ENCODE measurements around the gene C1orf21. TPM values are rescaled to one million over a fixed set of nuclear protein-coding genes. Genes with fewer than 3 reads are reported as not detected.

Gene C1orf21
- polyA plus RNA-seq, 1 donor, result 59.4 TPM

DNA sequence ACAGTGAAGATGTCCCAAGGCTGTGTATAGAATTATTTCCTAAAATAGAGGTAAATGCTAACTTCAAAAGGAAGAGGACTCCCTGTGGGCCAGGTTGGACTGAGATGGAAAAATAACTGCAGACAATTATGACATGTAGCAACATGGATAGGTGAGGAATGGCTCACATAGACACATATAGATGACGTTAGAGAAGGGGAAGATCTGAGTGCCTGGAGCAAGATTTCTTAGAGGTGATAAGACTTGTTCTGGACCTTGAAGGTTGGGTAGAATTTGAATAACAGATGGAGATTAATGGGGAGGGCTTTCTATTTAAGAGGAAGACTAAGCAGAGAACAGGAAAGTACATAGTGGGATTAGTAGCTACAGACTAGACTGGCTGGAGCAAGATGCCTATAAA lies 76.9 kb downstream of the C1orf21 start:
- Histone ChIP-seq H3K27ac (ENCODE audit: low read length) (no peak overlapping the region), H3K9me3 (ENCODE audit: control insufficient read depth, low read depth, low read length) (no peaks in the 10 kb centered on the region), H3K27me3 (ENCODE audit: control insufficient read depth, insufficient read depth, low read length) (no peaks in the 10 kb centered on the region), H3K36me3 (ENCODE audit: control insufficient read depth, insufficient read depth, low read length) (no peaks in the 10 kb centered on the region), H3K4me3 (ENCODE audit: low read length) (no peak overlapping the region), H3K4me1 (ENCODE audit: control insufficient read depth, insufficient read depth, low read length) (peaks cover 7% of the 10 kb centered on the region)
- DNase-seq, result no peak
- no CpG with 5 or more reads among the region's 1 CpG for WGBS (ENCODE audit: insufficient coverage, low lambda C conversion rate)

DNA sequence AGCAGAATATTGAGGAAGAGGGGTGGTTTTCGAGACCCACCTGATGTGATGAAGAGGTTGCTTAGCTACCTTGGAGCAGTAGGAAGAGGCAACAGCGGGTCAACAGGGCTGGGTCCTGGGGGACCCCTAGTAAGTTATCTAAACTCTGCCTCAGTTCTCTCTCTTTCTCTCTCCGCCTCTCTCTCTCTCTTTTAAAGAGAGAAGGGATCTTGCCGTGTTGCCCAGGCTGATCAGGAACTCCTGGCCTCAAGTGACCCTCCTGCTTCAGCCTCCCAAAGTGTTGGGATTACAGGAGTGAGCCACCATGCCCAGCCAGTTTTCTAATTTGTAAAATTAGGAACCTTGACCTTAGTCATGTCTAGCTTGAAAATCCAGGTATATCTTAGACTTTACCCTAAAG lies 77.9 kb downstream of the C1orf21 start:
- Histone ChIP-seq H3K4me1 (ENCODE audit: control insufficient read depth, insufficient read depth, low read length) (peaks cover 5% of the 10 kb centered on the region), H3K9me3 (ENCODE audit: control insufficient read depth, low read depth, low read length) (no peaks in the 10 kb centered on the region)
- WGBS (ENCODE audit: insufficient coverage, low lambda C conversion rate), result no CpG with 5 or more reads among the region's 4 CpGs

DNA sequence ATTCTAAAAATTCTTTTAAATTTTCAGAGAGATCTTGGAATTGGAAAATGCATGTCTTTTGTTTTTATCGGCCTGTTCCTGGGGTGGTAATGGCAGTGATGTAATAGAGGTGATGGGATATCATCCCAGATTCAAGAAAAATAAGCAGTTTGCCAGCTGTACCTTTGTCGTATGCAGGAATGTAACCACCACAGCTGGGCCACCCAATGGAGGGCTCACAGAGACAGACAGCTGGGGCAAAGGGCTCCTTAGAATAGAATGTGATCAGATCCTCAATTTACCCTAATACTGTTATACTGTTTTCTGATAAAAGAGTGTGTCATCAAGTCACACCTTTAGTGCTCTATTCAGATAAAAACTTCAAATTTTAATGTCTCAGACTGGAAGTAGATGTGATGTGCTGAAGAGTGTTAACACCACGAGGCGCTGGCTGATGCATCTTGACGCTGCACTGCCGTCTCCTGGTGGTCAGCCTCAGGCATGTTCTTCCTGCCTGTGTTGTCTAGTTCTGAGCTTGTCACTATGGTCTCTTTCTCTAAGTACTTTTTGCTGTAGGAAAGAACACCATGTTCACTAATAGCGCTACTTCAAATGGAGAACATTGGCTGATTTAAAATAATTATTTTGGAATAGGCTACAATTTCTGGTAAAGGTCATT lies 78.8 kb downstream of the C1orf21 start:
- DNase-seq, result no peak
- H3K27ac ChIP-seq (ENCODE audit: low read length), result no peak overlapping the region
- peaks cover 5% of the 10 kb centered on the region for H3K4me1 ChIP-seq (ENCODE audit: control insufficient read depth, insufficient read depth, low read length)
- H3K36me3 ChIP-seq (ENCODE audit: control insufficient read depth, insufficient read depth, low read length), result no peaks in the 10 kb centered on the region
- WGBS (ENCODE audit: insufficient coverage, low lambda C conversion rate), result no CpG with 5 or more reads among the region's 7 CpGs
- no peaks in the 10 kb centered on the region for H3K9me3 ChIP-seq (ENCODE audit: control insufficient read depth, low read depth, low read length)
- no peaks in the 10 kb centered on the region for H3K27me3 ChIP-seq (ENCODE audit: control insufficient read depth, insufficient read depth, low read length)
- H3K4me3 ChIP-seq (ENCODE audit: low read length), result no peak overlapping the region

More for the DNA sequence above, 77.9 kb downstream of the C1orf21 start:
- no peak overlapping the region for H3K4me3 ChIP-seq (ENCODE audit: low read length)
- DNase-seq, result no peak
- H3K27ac ChIP-seq (ENCODE audit: low read length), result no peak overlapping the region
- no peaks in the 10 kb centered on the region for H3K27me3 ChIP-seq (ENCODE audit: control insufficient read depth, insufficient read depth, low read length)
- no peaks in the 10 kb centered on the region for H3K36me3 ChIP-seq (ENCODE audit: control insufficient read depth, insufficient read depth, low read length)

DNA sequence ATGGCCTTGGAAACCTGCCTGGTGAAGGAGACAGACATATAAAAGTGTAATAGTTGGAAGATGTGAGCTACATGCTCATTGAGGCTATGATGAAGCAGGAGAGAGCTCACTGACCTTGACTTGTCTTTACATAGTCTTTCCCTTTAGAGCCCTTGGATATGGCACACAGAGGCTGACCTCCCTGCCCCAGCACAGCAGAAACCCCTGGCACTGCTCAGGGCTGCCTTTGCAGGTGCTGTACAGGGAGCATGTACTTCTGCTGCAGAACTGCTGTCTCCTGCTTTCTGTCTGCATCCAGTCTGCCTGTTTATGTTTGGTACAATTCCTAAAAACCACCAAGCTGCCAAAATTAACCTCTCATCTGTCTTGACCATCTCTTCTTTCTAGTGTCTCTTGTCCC lies 80.5 kb downstream of the C1orf21 start:
- Histone ChIP-seq H3K9me3 (ENCODE audit: control insufficient read depth, low read depth, low read length) (no peaks in the 10 kb centered on the region), H3K27me3 (ENCODE audit: control insufficient read depth, insufficient read depth, low read length) (no peaks in the 10 kb centered on the region), H3K4me1 (ENCODE audit: control insufficient read depth, insufficient read depth, low read length) (peaks cover 2% of the 10 kb centered on the region), H3K4me3 (ENCODE audit: low read length) (no peak overlapping the region), H3K27ac (ENCODE audit: low read length) (no peak overlapping the region), H3K36me3 (ENCODE audit: control insufficient read depth, insufficient read depth, low read length) (no peaks in the 10 kb centered on the region)
- no peak for DNase-seq

DNA sequence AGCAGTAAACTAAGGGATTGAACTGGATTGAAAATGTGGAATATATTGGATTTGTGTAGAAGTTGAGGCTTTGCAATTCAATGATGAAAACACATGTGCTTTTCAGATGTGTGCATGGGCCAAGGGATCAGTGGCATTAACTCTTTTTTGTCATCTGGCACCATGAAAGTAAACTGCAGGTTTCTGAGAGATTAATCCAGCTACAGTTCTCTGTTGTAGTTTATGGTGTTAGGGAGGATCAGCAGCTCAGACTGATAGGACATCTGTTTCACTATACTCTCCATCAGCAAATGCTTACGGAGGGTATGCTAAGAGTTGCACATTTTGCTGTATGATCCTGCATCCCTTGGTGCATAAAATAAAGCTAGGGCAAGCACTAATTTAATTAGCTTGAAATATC lies 82.6 kb downstream of the C1orf21 start:
- no peaks in the 10 kb centered on the region for H3K27me3 ChIP-seq (ENCODE audit: control insufficient read depth, insufficient read depth, low read length)
- no CpG with 5 or more reads among the region's 1 CpG for WGBS (ENCODE audit: insufficient coverage, low lambda C conversion rate)
- no peak overlapping the region for H3K4me3 ChIP-seq (ENCODE audit: low read length)
- no peaks in the 10 kb centered on the region for H3K4me1 ChIP-seq (ENCODE audit: control insufficient read depth, insufficient read depth, low read length)
- H3K9me3 ChIP-seq (ENCODE audit: control insufficient read depth, low read depth, low read length), result no peaks in the 10 kb centered on the region
- H3K27ac ChIP-seq (ENCODE audit: low read length), result no peak overlapping the region
- no peak for DNase-seq
- H3K36me3 ChIP-seq (ENCODE audit: control insufficient read depth, insufficient read depth, low read length), result no peaks in the 10 kb centered on the region

DNA sequence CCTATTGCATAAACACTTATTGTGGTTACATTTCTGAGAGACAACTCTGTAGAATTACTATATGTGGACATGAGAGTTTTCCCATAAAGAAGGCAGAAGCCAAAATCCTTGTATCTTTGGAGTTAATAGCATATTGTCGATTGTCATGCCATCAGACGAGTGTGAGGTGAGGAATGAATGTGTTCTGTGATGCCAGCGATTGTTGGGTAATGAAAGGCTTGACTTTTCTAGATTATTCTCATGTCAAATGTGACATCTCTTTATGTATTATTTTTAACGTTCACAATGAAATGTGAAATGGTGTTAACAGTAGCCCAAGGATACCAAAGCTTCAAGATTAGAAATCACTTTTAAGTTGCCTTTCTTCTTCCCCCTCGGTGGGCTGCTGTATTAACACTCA lies 84.9 kb downstream of the C1orf21 start:
- WGBS (ENCODE audit: insufficient coverage, low lambda C conversion rate), result 90% methylated on average over 2 of the region's 5 CpGs
- no peak overlapping the region for H3K27ac ChIP-seq (ENCODE audit: low read length)

DNA sequence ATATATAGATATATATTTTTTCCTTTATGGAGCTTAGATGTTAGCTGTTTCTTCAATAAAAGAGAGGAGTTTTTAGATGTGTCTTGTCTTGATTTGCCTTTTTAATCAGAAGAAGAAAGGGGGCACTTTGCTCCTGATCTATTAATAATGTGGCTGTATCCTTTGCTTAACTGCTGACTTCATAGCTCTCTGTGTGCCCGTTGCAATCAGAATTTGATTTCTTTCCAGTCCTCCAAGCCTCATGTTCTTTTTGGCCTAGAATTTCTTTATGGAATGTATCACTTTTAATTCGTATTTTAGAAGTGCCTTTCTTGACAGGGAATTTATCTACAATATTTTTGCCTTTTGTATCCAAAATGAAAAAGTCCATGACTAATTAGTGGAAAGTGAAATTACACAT lies 85.3 kb downstream of the C1orf21 start:
- H3K4me1 ChIP-seq (ENCODE audit: control insufficient read depth, insufficient read depth, low read length), result no peaks in the 10 kb centered on the region
- peaks cover 1% of the 10 kb centered on the region for H3K36me3 ChIP-seq (ENCODE audit: control insufficient read depth, insufficient read depth, low read length)
- H3K9me3 ChIP-seq (ENCODE audit: control insufficient read depth, low read depth, low read length), result no peaks in the 10 kb centered on the region
- no peak overlapping the region for H3K4me3 ChIP-seq (ENCODE audit: low read length)
- no CpG with 5 or more reads among the region's 2 CpGs for WGBS (ENCODE audit: insufficient coverage, low lambda C conversion rate)
- no peak for DNase-seq
- H3K27ac ChIP-seq (ENCODE audit: low read length), result no peak overlapping the region
- no peaks in the 10 kb centered on the region for H3K27me3 ChIP-seq (ENCODE audit: control insufficient read depth, insufficient read depth, low read length)

More for the DNA sequence above, 84.9 kb downstream of the C1orf21 start:
- Histone ChIP-seq H3K36me3 (ENCODE audit: control insufficient read depth, insufficient read depth, low read length) (no peaks in the 10 kb centered on the region), H3K27me3 (ENCODE audit: control insufficient read depth, insufficient read depth, low read length) (no peaks in the 10 kb centered on the region), H3K9me3 (ENCODE audit: control insufficient read depth, low read depth, low read length) (no peaks in the 10 kb centered on the region), H3K4me1 (ENCODE audit: control insufficient read depth, insufficient read depth, low read length) (no peaks in the 10 kb centered on the region), H3K4me3 (ENCODE audit: low read length) (no peak overlapping the region)
- DNase-seq, result no peak

DNA sequence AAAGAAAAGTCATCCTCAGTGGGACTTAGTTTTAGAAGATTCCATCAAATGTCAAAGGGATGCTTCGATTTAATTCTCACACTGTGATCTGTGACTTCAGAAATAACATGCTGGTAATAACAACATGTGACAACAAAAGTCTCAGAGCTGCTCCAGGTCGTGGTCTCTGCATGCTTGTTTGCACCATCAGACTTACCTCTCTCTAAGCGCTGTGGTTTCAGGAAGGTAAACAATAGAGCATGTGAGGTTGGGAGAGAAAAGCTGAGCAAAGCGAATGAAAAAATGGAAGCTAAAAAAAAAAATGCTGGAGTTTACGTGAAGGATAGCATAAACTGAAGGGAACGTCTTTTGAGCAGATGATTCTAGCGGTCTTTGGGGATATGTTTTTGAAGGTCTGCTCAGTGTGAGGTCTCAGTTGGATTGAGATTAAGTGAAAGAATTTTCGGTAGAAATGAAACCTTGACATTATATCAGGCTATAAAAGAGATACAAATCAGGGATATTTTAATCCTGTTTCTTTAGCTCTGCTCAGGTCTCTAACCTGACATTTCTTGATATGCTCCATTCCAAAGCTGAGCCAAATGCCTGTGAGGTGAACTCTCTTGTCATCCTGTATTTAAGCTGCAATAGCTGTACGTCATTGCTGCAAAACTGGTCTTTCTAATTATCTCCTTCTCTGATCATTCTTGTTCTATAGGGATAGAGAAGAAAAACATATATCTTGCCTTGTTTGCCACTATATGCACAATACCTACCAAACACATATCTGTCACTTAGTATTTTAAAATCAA lies 86.5 kb downstream of the C1orf21 start:
- DNase-seq, result no peak
- Histone ChIP-seq H3K9me3 (ENCODE audit: control insufficient read depth, low read depth, low read length) (no peaks in the 10 kb centered on the region), H3K27ac (ENCODE audit: low read length) (no peak overlapping the region), H3K4me1 (ENCODE audit: control insufficient read depth, insufficient read depth, low read length) (no peaks in the 10 kb centered on the region), H3K27me3 (ENCODE audit: control insufficient read depth, insufficient read depth, low read length) (no peaks in the 10 kb centered on the region), H3K4me3 (ENCODE audit: low read length) (no peak overlapping the region), H3K36me3 (ENCODE audit: control insufficient read depth, insufficient read depth, low read length) (peaks cover 3% of the 10 kb centered on the region)
- 86% methylated on average over 4 of the region's 9 CpGs for WGBS (ENCODE audit: insufficient coverage, low lambda C conversion rate)

DNA sequence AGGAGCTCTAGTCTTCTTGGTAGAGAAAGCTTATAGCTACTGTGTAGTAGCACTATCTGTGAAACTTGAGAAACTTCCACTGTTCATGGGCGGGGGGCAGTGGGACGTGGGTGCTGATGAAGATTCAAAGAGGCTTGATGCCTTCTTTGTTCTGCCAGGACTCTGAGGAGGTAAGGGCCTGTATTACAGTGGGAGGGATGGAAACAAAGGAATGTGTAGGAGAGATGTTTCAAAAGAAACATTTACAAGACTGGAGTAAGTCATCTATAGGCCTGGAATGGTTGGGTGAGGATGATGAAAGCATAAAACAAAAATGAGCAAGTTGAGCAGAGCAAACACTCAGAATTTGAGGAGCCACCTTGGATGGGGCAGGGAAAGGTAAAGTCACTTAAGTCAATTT lies 89.4 kb downstream of the C1orf21 start:
- DNase-seq, result no peak
- peaks cover 20% of the 10 kb centered on the region for H3K4me1 ChIP-seq (ENCODE audit: control insufficient read depth, insufficient read depth, low read length)
- H3K36me3 ChIP-seq (ENCODE audit: control insufficient read depth, insufficient read depth, low read length), result peaks cover 3% of the 10 kb centered on the region
- 100% methylated on average over 1 of the region's 2 CpGs for WGBS (ENCODE audit: insufficient coverage, low lambda C conversion rate)
- no peak overlapping the region for H3K4me3 ChIP-seq (ENCODE audit: low read length)
- no peaks in the 10 kb centered on the region for H3K9me3 ChIP-seq (ENCODE audit: control insufficient read depth, low read depth, low read length)
- no peak overlapping the region for H3K27ac ChIP-seq (ENCODE audit: low read length)
- no peaks in the 10 kb centered on the region for H3K27me3 ChIP-seq (ENCODE audit: control insufficient read depth, insufficient read depth, low read length)

DNA sequence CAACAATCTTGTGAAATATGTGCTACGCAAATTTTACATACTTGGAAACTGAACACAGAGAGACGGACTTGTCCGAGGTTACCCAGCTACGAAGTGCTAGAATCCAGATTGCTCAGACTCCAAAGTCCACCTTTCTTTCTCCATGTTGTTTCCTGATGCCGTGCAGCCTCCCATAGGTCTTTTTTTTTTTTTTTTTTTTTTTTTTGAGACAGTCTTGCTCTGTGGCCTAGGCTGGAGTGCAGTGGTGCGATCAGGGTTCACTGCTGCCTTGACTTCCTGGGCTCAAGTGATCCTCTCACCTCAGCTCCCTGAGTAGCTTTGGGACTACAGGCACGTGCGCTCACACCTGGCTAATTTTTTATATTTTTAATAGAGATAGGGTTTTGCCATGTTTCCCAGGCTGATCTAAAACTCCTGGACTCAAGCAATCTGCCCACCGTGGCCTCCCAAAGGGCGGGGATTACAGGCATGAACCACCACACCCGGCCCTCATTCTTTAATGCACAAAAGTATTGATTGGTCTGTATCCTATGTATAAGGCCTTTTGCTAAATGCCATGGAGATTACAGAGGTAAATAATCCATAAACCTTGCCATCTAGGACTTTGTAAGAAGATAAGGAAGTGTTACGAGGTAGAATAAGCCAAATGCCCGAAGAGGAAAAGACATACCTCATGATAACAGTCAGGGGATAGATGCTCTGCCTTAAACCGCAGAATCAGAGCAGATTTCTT lies 92.8 kb downstream of the C1orf21 start:
- 20% methylated on average over 1 of the region's 14 CpGs for WGBS (ENCODE audit: insufficient coverage, low lambda C conversion rate)
- peak; percentile 89 to 93 for DNase-seq
- Histone ChIP-seq H3K4me3 (ENCODE audit: low read length) (no peak overlapping the region), H3K27me3 (ENCODE audit: control insufficient read depth, insufficient read depth, low read length) (no peaks in the 10 kb centered on the region), H3K36me3 (ENCODE audit: control insufficient read depth, insufficient read depth, low read length) (peaks cover 3% of the 10 kb centered on the region), H3K4me1 (ENCODE audit: control insufficient read depth, insufficient read depth, low read length) (peaks cover 48% of the 10 kb centered on the region), H3K9me3 (ENCODE audit: control insufficient read depth, low read depth, low read length) (no peaks in the 10 kb centered on the region), H3K27ac (ENCODE audit: low read length) (peak overlapping the region; percentile 91)
